Ascending aorta (tissue), 2 donors: ENCODE data around the gene APOBEC3H. TPM values are rescaled to one million over a fixed set of nuclear protein-coding genes. Genes with fewer than 3 reads are reported as not detected.

Source experiments
- DNase-seq, 2 donors: peaks; one replicate each; pipeline ENCODE4 v3.0.0-alpha.2; 2019; ENCODE audit warnings: low spot score in 2 of 2
- H3K27ac ChIP-seq, 2 donors: fragments of 200-600 bp; sonication (generic); one replicate each; pipeline ENCODE4 v1.5.1; 2016 to 2017; ENCODE audit warnings: mild to moderate bottlenecking in 1 of 2
- H3K27me3 ChIP-seq: fragments of 200-600 bp; sonication (generic); one replicate; pipeline ENCODE4 v1.5.1; 2017
- H3K36me3 ChIP-seq, 2 donors: fragments of 200-600 bp; sonication (generic); one replicate each; pipeline ENCODE4 v1.5.1; 2016
- H3K4me1 ChIP-seq, 2 donors: fragments of 200-600 bp; sonication (generic); one replicate each; pipeline ENCODE4 v1.5.1; 2016 to 2017; ENCODE audit warnings: mild to moderate bottlenecking in 1 of 2
- H3K4me3 ChIP-seq, 2 donors: fragments of 200-600 bp; sonication (generic); one replicate each; pipeline ENCODE4 v1.5.1; 2016 to 2017; ENCODE audit warnings: mild to moderate bottlenecking in 1 of 2
- H3K9me3 ChIP-seq, 2 donors: fragments of 200-600 bp; sonication (generic); one replicate each; pipeline ENCODE4 v1.5.1; 2016
- intact Hi-C: fragments of 100-400 bp; cut with DNase I; formaldehyde crosslinking; loops from one replicate; pipeline ENCODE4 v1.15.1; 2023
- total RNA-seq: library from RNA; depleted of rRNA; stranded (reverse); fragments of >200 nt; gene quantifications from one replicate; pipeline ENCODE4 v1.1.0, GENCODE V29; 2016
- TF ChIP-seq, protein P1 (sequence below), 3 experiments: fragments of 200-600 bp in 2 of 3; fragments of 450-650 bp in 1 of 3; sonication (generic) in 2 of 3; IDR thresholded peaks; one replicate each; pipeline ENCODE4 v1.5.1; 2016 to 2019; ENCODE audit warnings: antibody characterized with exemption in 3 of 3, mild to moderate bottlenecking in 1 of 3, moderate library complexity in 1 of 3

The APOBEC3H gene
- total RNA-seq, 1 donor from 2014 or later, result not detected

DNA sequence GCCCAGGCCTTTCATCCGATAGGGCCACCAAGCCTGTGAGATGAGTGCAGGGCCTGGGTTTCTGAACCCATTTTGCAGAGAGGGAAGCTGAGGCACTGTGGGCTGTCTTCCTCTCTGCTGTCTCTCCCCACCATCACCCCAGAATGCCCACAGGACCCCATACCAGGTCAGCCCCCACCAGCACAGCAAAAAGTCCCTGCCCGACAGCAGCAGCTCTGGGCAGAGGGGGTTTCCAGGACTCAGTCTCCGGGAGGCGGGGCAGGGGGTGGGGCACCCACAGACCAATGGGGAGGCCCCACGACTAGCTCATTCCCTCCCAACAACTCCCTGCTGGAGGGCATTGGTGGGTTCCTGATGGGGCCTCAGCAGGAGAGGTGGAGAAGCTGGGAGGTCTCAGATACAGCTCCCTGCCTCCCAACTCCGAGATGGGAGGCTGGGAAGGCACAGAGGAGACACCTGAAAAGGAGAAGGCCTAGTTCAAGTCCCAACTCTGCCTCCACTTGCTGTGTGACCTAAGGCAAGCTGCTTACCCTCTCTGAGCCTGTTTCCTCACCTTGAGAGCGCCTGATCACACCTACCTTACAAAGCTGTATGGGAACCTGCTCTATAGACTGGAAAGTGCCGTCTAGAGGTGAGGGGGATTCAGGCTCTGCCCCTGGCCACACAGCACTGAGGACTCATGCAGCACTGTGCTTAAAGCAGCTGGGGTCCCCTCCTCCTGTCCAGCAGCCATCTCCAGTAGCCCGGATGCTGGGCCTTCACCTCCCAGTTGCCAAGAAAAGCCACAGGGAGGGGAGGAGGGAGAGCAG is 51.9 kb downstream of the APOBEC3H start:
- Histone ChIP-seq H3K9me3 (no peaks in the 10 kb centered on the region), H3K27me3 (no peaks in the 10 kb centered on the region), H3K36me3 (peaks cover 5 to 13% of the 10 kb centered on the region in 2 donors), H3K4me1 (peaks cover 14 to 46% of the 10 kb centered on the region in 2 donors), H3K4me3 (peak overlapping the region; percentile 3 to 92), H3K27ac (peak overlapping the region; percentile 92 to 96)
- TF ChIP-seq, protein P1, sequence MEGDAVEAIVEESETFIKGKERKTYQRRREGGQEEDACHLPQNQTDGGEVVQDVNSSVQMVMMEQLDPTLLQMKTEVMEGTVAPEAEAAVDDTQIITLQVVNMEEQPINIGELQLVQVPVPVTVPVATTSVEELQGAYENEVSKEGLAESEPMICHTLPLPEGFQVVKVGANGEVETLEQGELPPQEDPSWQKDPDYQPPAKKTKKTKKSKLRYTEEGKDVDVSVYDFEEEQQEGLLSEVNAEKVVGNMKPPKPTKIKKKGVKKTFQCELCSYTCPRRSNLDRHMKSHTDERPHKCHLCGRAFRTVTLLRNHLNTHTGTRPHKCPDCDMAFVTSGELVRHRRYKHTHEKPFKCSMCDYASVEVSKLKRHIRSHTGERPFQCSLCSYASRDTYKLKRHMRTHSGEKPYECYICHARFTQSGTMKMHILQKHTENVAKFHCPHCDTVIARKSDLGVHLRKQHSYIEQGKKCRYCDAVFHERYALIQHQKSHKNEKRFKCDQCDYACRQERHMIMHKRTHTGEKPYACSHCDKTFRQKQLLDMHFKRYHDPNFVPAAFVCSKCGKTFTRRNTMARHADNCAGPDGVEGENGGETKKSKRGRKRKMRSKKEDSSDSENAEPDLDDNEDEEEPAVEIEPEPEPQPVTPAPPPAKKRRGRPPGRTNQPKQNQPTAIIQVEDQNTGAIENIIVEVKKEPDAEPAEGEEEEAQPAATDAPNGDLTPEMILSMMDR (IDR thresholded peaks at IDR 0.05), result no peak
- intact Hi-C loops, result no loop called here
- peak in 1 of 2 donors; percentile 36 for DNase-seq

DNA sequence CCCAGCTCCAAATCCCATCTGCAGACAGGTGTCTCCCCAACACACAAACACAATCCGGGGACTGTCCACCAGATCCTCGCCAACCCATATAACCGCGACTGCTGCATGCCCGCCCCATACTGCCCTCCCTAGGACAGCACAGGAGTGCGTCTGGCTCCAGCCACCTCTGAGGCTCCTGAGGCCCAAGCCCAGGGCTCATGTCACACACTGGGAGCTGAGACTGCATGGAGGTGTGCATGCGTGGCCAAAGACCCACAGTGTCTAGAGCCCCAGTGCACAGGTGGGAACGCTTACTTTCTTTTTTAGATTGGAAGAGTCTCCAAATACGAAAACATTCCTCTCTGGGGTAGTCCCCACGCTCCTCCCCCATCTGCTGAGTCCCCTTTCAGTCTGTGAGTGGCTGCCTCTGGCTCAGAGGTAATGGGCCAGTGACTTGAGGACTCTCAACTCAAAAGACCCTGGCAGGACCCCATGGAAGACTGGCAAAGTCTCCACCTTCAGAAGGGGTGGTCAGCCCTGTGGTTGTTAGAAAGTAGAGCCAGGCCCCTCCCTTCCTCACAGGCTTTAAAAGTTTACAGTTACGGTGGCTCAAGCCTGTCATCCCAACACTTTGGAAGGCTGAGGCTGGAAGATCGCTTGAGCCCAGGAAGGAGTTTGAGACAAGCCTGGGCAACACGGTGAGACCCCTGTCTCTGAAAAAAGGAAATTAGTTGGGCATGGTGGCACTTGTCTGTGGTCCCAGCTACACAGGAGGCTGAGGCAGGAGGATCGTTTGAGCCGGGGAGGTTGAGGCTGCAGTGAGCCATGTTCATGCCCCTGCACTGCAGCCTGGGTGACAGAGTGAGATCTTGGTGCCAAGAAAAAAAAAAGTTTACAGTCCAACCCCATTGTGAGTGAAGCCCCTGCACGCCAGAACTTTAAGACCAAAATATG is 53.1 kb downstream of the APOBEC3H start:
- DNase-seq, result no peak
- H3K27ac ChIP-seq, result peak overlapping the region; percentile 92 to 96
- H3K36me3 ChIP-seq, result peaks cover 5 to 13% of the 10 kb centered on the region in 2 donors
- H3K27me3 ChIP-seq, result no peaks in the 10 kb centered on the region
- intact Hi-C loops, result loop anchor here (5.0 to 10.0 kb wide), 3 partner anchors 102 to 1665 kb away; partner anchors contain the start of genes RPS19BP1 and SLC25A17
- TF ChIP-seq, protein P1 (IDR thresholded peaks at IDR 0.05), result no peak
- peak overlapping the region in 1 of 2 donors; percentile 92 for H3K4me3 ChIP-seq
- no peaks in the 10 kb centered on the region for H3K9me3 ChIP-seq
- H3K4me1 ChIP-seq, result peaks cover 10 to 35% of the 10 kb centered on the region in 2 donors

DNA sequence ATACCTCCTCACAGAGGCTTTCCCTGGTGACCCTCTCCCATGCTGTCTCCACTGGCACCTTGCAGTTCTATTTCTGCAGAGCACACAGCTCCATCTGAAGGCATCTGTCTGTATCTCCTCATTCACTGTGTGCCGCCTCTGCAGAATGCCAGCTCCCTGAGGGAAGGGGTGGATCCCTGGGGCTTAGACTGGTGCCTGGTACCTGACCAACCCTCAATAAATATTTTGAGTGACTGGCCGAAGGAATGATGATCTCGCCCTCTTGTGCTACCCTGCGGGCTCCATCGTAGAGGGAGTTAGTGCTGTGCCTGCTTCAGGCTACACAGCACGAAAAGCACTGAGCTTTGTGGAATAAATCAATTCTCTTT is 53.8 kb downstream of the APOBEC3H start:
- TF ChIP-seq, protein P1 (IDR thresholded peaks at IDR 0.05), result no peak
- H3K9me3 ChIP-seq, result no peaks in the 10 kb centered on the region
- peaks cover 9 to 35% of the 10 kb centered on the region in 2 donors for H3K4me1 ChIP-seq
- H3K27me3 ChIP-seq, result no peaks in the 10 kb centered on the region
- DNase-seq, result no peak
- peak overlapping the region; percentile 92 to 96 for H3K27ac ChIP-seq
- H3K36me3 ChIP-seq, result peaks cover 5 to 13% of the 10 kb centered on the region in 2 donors
- intact Hi-C loops, result loop anchor here (5.0 to 10.0 kb wide), 3 partner anchors 101 to 1664 kb away; partner anchors contain the start of genes RPS19BP1 and SLC25A17
- peak overlapping the region; percentile 88 to 92 for H3K4me3 ChIP-seq

DNA sequence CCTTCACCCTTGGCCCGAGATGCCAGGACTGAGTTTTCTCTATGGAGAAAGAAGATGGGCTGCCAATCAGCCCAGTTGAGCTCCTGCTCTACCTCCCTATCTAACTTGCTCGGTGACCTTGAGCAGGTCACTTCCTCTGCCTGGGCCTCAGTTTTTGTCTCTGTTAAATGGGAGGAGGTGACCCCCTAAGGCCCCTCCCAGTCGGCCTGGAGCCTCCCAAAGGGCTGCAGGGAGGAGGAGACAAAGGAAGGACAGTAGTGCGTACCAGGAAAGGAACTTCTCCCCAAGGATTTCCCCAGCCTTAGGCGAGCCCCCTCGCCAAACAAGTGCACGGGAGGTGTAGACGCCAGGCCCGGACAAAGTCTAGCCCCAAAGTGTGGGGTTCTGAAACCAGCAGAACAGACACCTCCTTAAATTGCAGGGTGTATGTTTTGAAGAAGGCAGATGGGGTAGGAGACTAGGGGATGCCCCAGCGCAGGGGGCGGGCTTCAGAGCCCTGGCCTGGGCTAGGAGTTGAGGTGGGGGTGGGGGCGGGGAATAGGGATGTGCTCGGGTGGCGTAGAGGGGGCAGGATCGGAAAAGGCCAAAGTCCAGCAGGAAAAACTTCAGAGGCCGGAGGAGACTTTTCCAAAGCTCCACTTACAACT is 54.4 kb downstream of the APOBEC3H start:
- peaks cover 5 to 13% of the 10 kb centered on the region in 2 donors for H3K36me3 ChIP-seq
- H3K27me3 ChIP-seq, result no peaks in the 10 kb centered on the region
- DNase-seq, result no peak
- peak overlapping the region; percentile 88 to 92 for H3K4me3 ChIP-seq
- H3K27ac ChIP-seq, result peak overlapping the region; percentile 92 to 96
- peaks cover 6 to 29% of the 10 kb centered on the region in 2 donors for H3K4me1 ChIP-seq
- no peaks in the 10 kb centered on the region for H3K9me3 ChIP-seq
- TF ChIP-seq, protein P1 (IDR thresholded peaks at IDR 0.05), result no peak
- intact Hi-C loops, result loop anchor here (5.0 to 10.0 kb wide), 3 partner anchors 101 to 1663 kb away; partner anchors contain the start of genes RPS19BP1 and SLC25A17

DNA sequence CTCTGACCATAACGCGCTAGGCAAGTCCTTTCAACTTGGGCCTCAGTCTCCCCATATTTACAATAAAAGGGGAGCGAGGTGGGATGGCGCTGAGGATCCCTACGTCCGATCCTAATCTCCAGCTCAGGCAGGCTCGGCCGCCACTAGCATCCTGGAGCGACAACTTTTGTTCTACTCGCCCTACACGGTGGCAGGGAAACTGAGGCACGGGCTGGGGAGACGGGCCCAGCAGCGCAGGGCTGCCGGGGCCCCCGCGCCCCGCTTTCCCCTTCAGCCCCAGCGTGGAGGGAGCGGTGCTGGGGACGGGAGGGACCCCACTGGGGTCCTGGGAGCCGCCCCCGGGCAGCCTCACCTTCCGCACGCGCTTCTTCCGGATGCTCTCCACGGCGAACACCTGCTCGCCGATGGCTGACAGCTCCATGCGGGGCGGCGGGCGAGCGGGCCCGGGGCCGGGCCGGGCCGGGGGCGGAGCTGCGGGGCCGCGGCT is 55.0 kb downstream of the APOBEC3H start:
- H3K27ac ChIP-seq, result peak overlapping the region; percentile 92 to 96
- peaks cover 6 to 25% of the 10 kb centered on the region in 2 donors for H3K4me1 ChIP-seq
- H3K27me3 ChIP-seq, result no peaks in the 10 kb centered on the region
- H3K4me3 ChIP-seq, result peak overlapping the region; percentile 88 to 92
- H3K36me3 ChIP-seq, result peaks cover 5 to 13% of the 10 kb centered on the region in 2 donors
- DNase-seq, result no peak
- no peaks in the 10 kb centered on the region for H3K9me3 ChIP-seq
- TF ChIP-seq, protein P1 (IDR thresholded peaks at IDR 0.05), result no peak
- intact Hi-C loops, result loop anchor here (1.0 to 10.0 kb wide), 6 partner anchors 8 to 1663 kb away; partner anchors contain the start of genes CBX6, RPL3, RPS19BP1 and SLC25A17
